Loucy (cell line): Measurements from ENCODE around the gene SCYGR3.

Experiments used
- H2AFZ ChIP-seq: fragments of 200-600 bp; sonication (generic); 2 replicates; pipeline ENCODE4 v1.6.0; 2016; ENCODE audit warnings: antibody characterized with exemption, mild to moderate bottlenecking, low read length, moderate library complexity
- H3F3A ChIP-seq: fragments of 200-600 bp; 2 replicates; pipeline ENCODE4 v1.6.0; 2016; ENCODE audit warnings: antibody characterized with exemption, low read depth, mild to moderate bottlenecking
- H3K27me3 ChIP-seq: fragments of 200-600 bp; sonication (generic); 2 replicates; pipeline ENCODE4 v1.6.1; 2014; ENCODE audit warnings: low read length, mild to moderate bottlenecking; ENCODE audit not compliant: insufficient read depth, poor library complexity, severe bottlenecking
- H3K36me3 ChIP-seq: fragments of 200-600 bp; sonication (generic); 2 replicates; pipeline ENCODE4 v1.6.1; 2016; ENCODE audit warnings: low read length; ENCODE audit not compliant: insufficient read depth
- H3K4me1 ChIP-seq: fragments of 200-600 bp; sonication (generic); 2 replicates; pipeline ENCODE4 v1.5.1; 2014; ENCODE audit warnings: low read length, mild to moderate bottlenecking; ENCODE audit not compliant: insufficient read depth, poor library complexity, severe bottlenecking
- H3K4me2 ChIP-seq: fragments of 200-600 bp; sonication (generic); 2 replicates; pipeline ENCODE4 v1.6.0; 2014; ENCODE audit warnings: antibody characterized with exemption, low read length, low read depth, mild to moderate bottlenecking; ENCODE audit not compliant: poor library complexity, severe bottlenecking
- H3K4me3 ChIP-seq: fragments of 200-600 bp; sonication (generic); 2 replicates; pipeline ENCODE4 v1.5.1; 2014; ENCODE audit warnings: low read length, mild to moderate bottlenecking, mixed read lengths; ENCODE audit not compliant: poor library complexity, severe bottlenecking
- H3K79me2 ChIP-seq: fragments of 200-600 bp; sonication (generic); 2 replicates; pipeline ENCODE4 v1.6.1; 2014; ENCODE audit warnings: low read length; ENCODE audit not compliant: insufficient read depth
- H3K9ac ChIP-seq: fragments of 200-600 bp; sonication (generic); 2 replicates; pipeline ENCODE4 v1.6.0; 2014; ENCODE audit warnings: mild to moderate bottlenecking, low read depth, low read length, moderate library complexity; ENCODE audit not compliant: poor library complexity, severe bottlenecking
- H3K9me2 ChIP-seq: fragments of 200-600 bp; sonication (generic); replicated peaks from 2 replicates; pipeline ENCODE4 v1.6.1; 2016; ENCODE audit warnings: low read depth, low read length, mixed read lengths
- H3K9me3 ChIP-seq: fragments of 200-600 bp; sonication (generic); 2 replicates; pipeline ENCODE4 v1.6.1; 2014; ENCODE audit warnings: mild to moderate bottlenecking, antibody characterized with exemption, low read length, low read depth; ENCODE audit not compliant: insufficient read depth
- H4K20me1 ChIP-seq: fragments of 200-600 bp; sonication (generic); 2 replicates; pipeline ENCODE4 v1.6.0; 2014; ENCODE audit warnings: antibody characterized with exemption, low read length, mild to moderate bottlenecking; ENCODE audit not compliant: insufficient read depth, poor library complexity, severe bottlenecking
- CTCF ChIP-seq: fragments of 200-600 bp; sonication (generic); conservative IDR thresholded peaks from 2 replicates; pipeline ENCODE4 v1.5.1; 2014; ENCODE audit warnings: mild to moderate bottlenecking, antibody characterized with exemption, low read length
- EZH2phosphoT487 ChIP-seq: fragments of 200-600 bp; IDR thresholded peaks from 2 replicates; pipeline ENCODE4 v1.6.1; 2018; ENCODE audit warnings: antibody characterized with exemption, mild to moderate bottlenecking, moderate library complexity, borderline replicate concordance

Gene SCYGR3

GRCh38 chr2:227565080-227565479 is 49.6 kb downstream of the SCYGR3 start:
- H3K9ac ChIP-seq = no peak overlapping the region
- H3K9me2 ChIP-seq = no peaks in the 10 kb centered on the region
- H3K36me3 ChIP-seq = no peaks in the 10 kb centered on the region
- H4K20me1 ChIP-seq = no peaks in the 10 kb centered on the region
- no peak overlapping the region for H3K4me3 ChIP-seq
- no peaks in the 10 kb centered on the region for H3K27me3 ChIP-seq
- H2AFZ ChIP-seq = no peak overlapping the region
- H3K4me2 ChIP-seq = no peak overlapping the region
- H3K79me2 ChIP-seq = no peaks in the 10 kb centered on the region
- no peaks in the 10 kb centered on the region for H3K9me3 ChIP-seq
- H3F3A ChIP-seq = no peaks in the 10 kb centered on the region
- TF ChIP-seq EZH2phosphoT487 (no peak), CTCF (no peak)
- no peaks in the 10 kb centered on the region for H3K4me1 ChIP-seq
